ENCODE results near the gene AP5Z1.

The AP5Z1 gene

DNA sequence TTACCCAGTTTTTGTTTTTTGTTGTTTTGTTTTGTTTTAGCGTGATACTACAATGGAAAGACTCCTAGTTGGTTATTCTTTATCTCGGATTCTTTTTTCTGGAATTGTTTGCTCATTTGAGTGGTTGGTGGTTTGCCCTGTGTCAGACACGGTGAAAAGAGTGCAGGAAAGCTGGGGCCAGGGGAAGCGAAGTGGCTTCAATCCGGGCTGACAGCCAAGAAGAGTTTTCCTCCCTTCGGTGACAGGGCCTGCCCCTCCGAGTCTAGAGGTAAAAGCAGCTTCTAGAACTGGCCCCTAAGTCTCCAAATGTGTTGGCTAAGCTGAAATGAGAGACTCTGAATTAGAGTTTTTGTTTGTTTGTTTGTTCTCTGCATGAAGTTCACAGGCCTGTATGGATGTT is 5.7 kb upstream of the AP5Z1 start:
- Histone ChIP-seq H3K4me2 (ENCODE audit: low read length) (no peak overlapping the region), H3F3A (ENCODE audit: insufficient read depth, low read length) (no peaks in the 10 kb centered on the region), H4K20me1 (ENCODE audit: insufficient read depth, low read length) (no peaks in the 10 kb centered on the region), H3K9me2 (ENCODE audit: low read depth, low read length) (no peaks in the 10 kb centered on the region), H2AFZ (ENCODE audit: low read length) (no peak overlapping the region), H3K36me3 (ENCODE audit: insufficient read depth, low read length) (no peaks in the 10 kb centered on the region; the same call in 1 of the 2 replicates), H3K4me1 (ENCODE audit: insufficient read depth, low read length, severe bottlenecking) (peaks cover 8% of the 10 kb centered on the region), H3K79me2 (ENCODE audit: insufficient read depth, low read length) (no peaks in the 10 kb centered on the region), H3K27ac (ENCODE audit: low read depth, low read length, poor library complexity, severe bottlenecking) (no peak overlapping the region), H3K9me3 (ENCODE audit: low read length) (no peaks in the 10 kb centered on the region), H3K4me3 (ENCODE audit: low read depth, low read length, poor library complexity, severe bottlenecking) (no peak overlapping the region), H3K9ac (ENCODE audit: low read length) (no peak overlapping the region), H3K27me3 (ENCODE audit: insufficient read depth, low read length) (no peaks in the 10 kb centered on the region)
- TF ChIP-seq, protein P1, sequence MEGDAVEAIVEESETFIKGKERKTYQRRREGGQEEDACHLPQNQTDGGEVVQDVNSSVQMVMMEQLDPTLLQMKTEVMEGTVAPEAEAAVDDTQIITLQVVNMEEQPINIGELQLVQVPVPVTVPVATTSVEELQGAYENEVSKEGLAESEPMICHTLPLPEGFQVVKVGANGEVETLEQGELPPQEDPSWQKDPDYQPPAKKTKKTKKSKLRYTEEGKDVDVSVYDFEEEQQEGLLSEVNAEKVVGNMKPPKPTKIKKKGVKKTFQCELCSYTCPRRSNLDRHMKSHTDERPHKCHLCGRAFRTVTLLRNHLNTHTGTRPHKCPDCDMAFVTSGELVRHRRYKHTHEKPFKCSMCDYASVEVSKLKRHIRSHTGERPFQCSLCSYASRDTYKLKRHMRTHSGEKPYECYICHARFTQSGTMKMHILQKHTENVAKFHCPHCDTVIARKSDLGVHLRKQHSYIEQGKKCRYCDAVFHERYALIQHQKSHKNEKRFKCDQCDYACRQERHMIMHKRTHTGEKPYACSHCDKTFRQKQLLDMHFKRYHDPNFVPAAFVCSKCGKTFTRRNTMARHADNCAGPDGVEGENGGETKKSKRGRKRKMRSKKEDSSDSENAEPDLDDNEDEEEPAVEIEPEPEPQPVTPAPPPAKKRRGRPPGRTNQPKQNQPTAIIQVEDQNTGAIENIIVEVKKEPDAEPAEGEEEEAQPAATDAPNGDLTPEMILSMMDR (IDR thresholded peaks at IDR 0.05; ENCODE audit: low read length): no peak
- no peak for TF ChIP-seq EZH2 (IDR thresholded peaks at IDR 0.05; ENCODE audit: borderline replicate concordance, low read length)

DNA sequence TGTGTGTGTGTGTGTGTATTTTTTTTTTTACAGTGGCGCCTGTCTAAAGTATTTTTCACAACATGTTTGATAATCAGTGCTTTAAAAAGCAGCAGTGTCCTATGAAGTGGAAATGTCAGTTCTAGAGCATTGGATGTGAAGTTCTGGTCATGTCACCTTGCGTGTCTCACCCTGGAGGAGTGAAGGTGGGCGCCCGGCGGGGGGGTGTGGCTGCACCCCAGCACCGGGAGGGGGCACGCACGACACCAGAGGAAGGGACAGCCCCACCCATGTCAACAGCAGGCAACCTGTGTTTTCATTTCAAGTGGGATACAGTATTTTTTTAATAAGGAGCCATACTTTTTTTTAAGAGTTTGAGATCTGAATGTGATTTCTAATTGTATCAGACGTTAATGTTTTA is 4.5 kb upstream of the AP5Z1 start:
- Histone ChIP-seq H3F3A (ENCODE audit: insufficient read depth, low read length) (no peaks in the 10 kb centered on the region), H2AFZ (ENCODE audit: low read length) (no peak overlapping the region)

DNA sequence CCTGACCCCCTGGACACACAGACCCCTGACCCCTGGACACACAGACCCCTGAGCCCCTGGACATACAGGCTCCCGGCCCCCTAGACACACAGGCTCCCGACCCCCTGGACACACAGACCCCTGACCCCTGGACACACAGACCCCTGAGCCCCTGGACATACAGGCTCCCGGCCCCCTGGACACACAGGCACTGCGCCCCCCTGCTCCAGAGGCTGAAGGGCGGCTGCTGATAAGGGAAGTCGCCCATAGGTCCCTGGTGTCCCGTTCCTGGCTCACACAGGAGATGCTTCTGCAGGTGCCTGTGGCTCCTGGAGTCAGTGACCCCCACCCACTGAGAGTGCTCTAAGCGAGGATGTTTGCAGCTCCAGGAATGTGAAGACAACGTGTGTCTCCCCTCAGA is 3.7 kb upstream of the AP5Z1 start:
- Histone ChIP-seq H3K4me3 (ENCODE audit: low read depth, low read length, poor library complexity, severe bottlenecking) (no peak overlapping the region), H3K9ac (ENCODE audit: low read length) (no peak overlapping the region), H3K36me3 (ENCODE audit: insufficient read depth, low read length) (no peaks in the 10 kb centered on the region; the same call in 1 of the 2 replicates), H3K9me2 (ENCODE audit: low read depth, low read length) (no peaks in the 10 kb centered on the region), H3K79me2 (ENCODE audit: insufficient read depth, low read length) (peaks cover 6% of the 10 kb centered on the region; the same call in 1 of the 2 replicates), H3K4me2 (ENCODE audit: low read length) (no peak overlapping the region), H3F3A (ENCODE audit: insufficient read depth, low read length) (no peaks in the 10 kb centered on the region), H3K4me1 (ENCODE audit: insufficient read depth, low read length, severe bottlenecking) (peaks cover 18% of the 10 kb centered on the region), H2AFZ (ENCODE audit: low read length) (no peak overlapping the region), H3K27ac (ENCODE audit: low read depth, low read length, poor library complexity, severe bottlenecking) (no peak overlapping the region), H3K9me3 (ENCODE audit: low read length) (no peaks in the 10 kb centered on the region), H3K27me3 (ENCODE audit: insufficient read depth, low read length) (no peaks in the 10 kb centered on the region), H4K20me1 (ENCODE audit: insufficient read depth, low read length) (no peaks in the 10 kb centered on the region)
- no peak for TF ChIP-seq EZH2 (IDR thresholded peaks at IDR 0.05; ENCODE audit: borderline replicate concordance, low read length)
- TF ChIP-seq, protein P1 (IDR thresholded peaks at IDR 0.05; ENCODE audit: low read length): no peak

More for the DNA sequence above, 4.5 kb upstream of the AP5Z1 start:
- no peaks in the 10 kb centered on the region for H3K9me3 ChIP-seq (ENCODE audit: low read length)
- TF ChIP-seq, protein P1 (IDR thresholded peaks at IDR 0.05; ENCODE audit: low read length): no peak
- no peak for TF ChIP-seq EZH2 (IDR thresholded peaks at IDR 0.05; ENCODE audit: borderline replicate concordance, low read length)
- peaks cover 2% of the 10 kb centered on the region; the same call in 1 of the 2 replicates for H3K79me2 ChIP-seq (ENCODE audit: insufficient read depth, low read length)
- no peak overlapping the region for H3K4me3 ChIP-seq (ENCODE audit: low read depth, low read length, poor library complexity, severe bottlenecking)
- no peak overlapping the region for H3K4me2 ChIP-seq (ENCODE audit: low read length)
- no peak overlapping the region for H3K27ac ChIP-seq (ENCODE audit: low read depth, low read length, poor library complexity, severe bottlenecking)
- H3K27me3 ChIP-seq (ENCODE audit: insufficient read depth, low read length): no peaks in the 10 kb centered on the region
- no peaks in the 10 kb centered on the region for H3K9me2 ChIP-seq (ENCODE audit: low read depth, low read length)
- no peak overlapping the region for H3K9ac ChIP-seq (ENCODE audit: low read length)
- peaks cover 10% of the 10 kb centered on the region for H3K4me1 ChIP-seq (ENCODE audit: insufficient read depth, low read length, severe bottlenecking)
- H3K36me3 ChIP-seq (ENCODE audit: insufficient read depth, low read length): no peaks in the 10 kb centered on the region; the same call in 1 of the 2 replicates
- H4K20me1 ChIP-seq (ENCODE audit: insufficient read depth, low read length): no peaks in the 10 kb centered on the region

Data from OCI-LY1 (cell line).